ENCODE results near the gene TNNT2.

- TF ChIP-seq GATA2 (IDR thresholded peaks at IDR 0.05; ENCODE audit: low read depth, low read length) = no peak
- no peak for TF ChIP-seq GATA3 (IDR thresholded peaks at IDR 0.05; ENCODE audit: low read depth, low read length)
These were observed 14.6 kb downstream of the TNNT2 start for GRCh38 chr1:201362906-201363305.
